Heart right ventricle (tissue), 16 donors: Measurements from ENCODE around the gene KLB. TPM values are rescaled to one million over a fixed set of nuclear protein-coding genes. Genes with fewer than 3 reads are reported as not detected.

ENCODE experiments used
- ATAC-seq, 8 donors: fragments of 200-7000 bp; cut with Tn5 transposase; one replicate each; pipeline ENCODE4 v1.9.1; 2020; ENCODE audit warnings: mild to moderate bottlenecking in 8 of 8, moderate library complexity in 8 of 8, moderate number of reproducible peaks in 1 of 8
- DNase-seq, 2 donors: peaks; one replicate each; pipeline ENCODE4 v3.0.0-alpha.2; 2020
- H3K27ac ChIP-seq, 10 donors: fragments of 200-600 bp; sonication (generic) in 2 of 10; one replicate each; pipeline versions ENCODE4 v1.5.0 to v1.8.0; 2020 to 2022; ENCODE audit warnings: mild to moderate bottlenecking in 3 of 10
- H3K27me3 ChIP-seq, 7 donors: fragments of 200-600 bp; one replicate each; pipeline ENCODE4 v1.8.0; 2021 to 2022; ENCODE audit warnings: mild to moderate bottlenecking in 2 of 7
- H3K36me3 ChIP-seq, 9 donors: fragments of 200-600 bp; sonication (generic) in 1 of 9; one replicate each; pipeline versions ENCODE4 v1.5.0 to v1.8.0; 2020 to 2022; ENCODE audit warnings: mild to moderate bottlenecking in 2 of 9
- H3K4me1 ChIP-seq, 9 donors: fragments of 200-600 bp; sonication (generic) in 1 of 9; one replicate each; pipeline versions ENCODE4 v1.5.0 to v1.8.0; 2020 to 2022; ENCODE audit warnings: mild to moderate bottlenecking in 4 of 9
- H3K4me3 ChIP-seq, 10 donors: fragments of 200-600 bp; sonication (generic) in 2 of 10; one replicate each; pipeline versions ENCODE4 v1.5.0 to v1.8.0; 2020 to 2022; ENCODE audit warnings: mild to moderate bottlenecking in 7 of 10, moderate library complexity in 2 of 10
- H3K9me3 ChIP-seq, 11 donors: fragments of 200-600 bp in 10 of 11; sonication (generic) in 2 of 11; one replicate each; pipeline versions ENCODE4 v1.5.0 to v1.8.0; 2013 to 2022; ENCODE audit warnings: mild to moderate bottlenecking in 2 of 11, control low read depth in 1 of 11, moderate library complexity in 1 of 11
- WGBS, 2 donors: extraction: QIAGEN DNeasy Blood & Tissue Kit; methylation state at CpG; one replicate each; pipeline ENCODE4 v1.1.7; 2013; ENCODE audit warnings: inconsistent platforms in 1 of 2; 5-methylcytosine and 5-hydroxymethylcytosine counted together
- intact Hi-C, 10 donors: fragments of 100-400 bp; cut with DNase I; formaldehyde crosslinking; loops; one replicate each; pipeline versions ENCODE4 v1.11.1 to v1.14.2; 2022
- polyA plus RNA-seq, 2 donors: library from polyadenylated mRNA; stranded (reverse); fragments of 200-250 nt; gene quantifications; one replicate each; pipeline ENCODE4 v1.2.3, GENCODE V29; 2013
- total RNA-seq, 10 donors: library from RNA; stranded (reverse); fragmentation: NEBNext Ultra II Directional in 3 of 10; extraction: Animal tissue kit (Norgen Biotek cat#: 25700) in 3 of 10; gene quantifications; one replicate each; pipeline versions ENCODE4 v1.2.1 to v1.2.4, GENCODE V29; 2021 to 2023
- TF ChIP-seq, protein P1 (sequence below), 9 donors: fragments of 200-600 bp; sonication (generic) in 2 of 9; IDR thresholded peaks; one replicate each; pipeline versions ENCODE4 v1.5.0 to v1.8.0; 2021 to 2022; ENCODE audit warnings: antibody characterized with exemption in 9 of 9, mild to moderate bottlenecking in 5 of 9, moderate library complexity in 1 of 9
- donor health status: Arrhythmogenic right ventricular cardiomyopathy.
- donor health status: ischemic (EF 13 %, LVEDD 7.1; RV severe dilation, severe dysfunction).
- donor health status: healthy with polysubstance abuse.
- donor health status: DM: no; HTN: yes; CAD: no.
- donor health status: DM: no; HTN: no; CAD: no.
- donor health status: ischemic (EF 25% LVEDD 6.9; RV normal size, moderate dysfunction).
- donor health status: ischemic (EF 25% LVEDD 5.7; RV mildly dilated, moderate dysfunction).
- donor health status: healthy.
- donor health status: DM: yes; HTN: yes; CAD: no.
- donor health status: Ischemic cardiomyopathy.
- donor health status: ischemic (EF 35%, LVEDD 5.7; RV mildly dilated, moderate dysfunction).
- donor health status: nonischemic (EF 11% LVEDD 7.7; RV severe dilation, severe dysfunction).
- donor health status: DM: yes; HTN: yes; CAD: no.
- donor health status: PGD.
- donor health status: ischemic (EF 29% LVEDD 5.4; RV normal size, mild dysfunction).
- donor health status: nonischemic (EF 23%, LVEDD 6.1; RV moderate dilation, normal function).

Gene KLB
- total and polyA plus RNA-seq, 12 donors = 0.08 to 0.53 (median 0.24) TPM; not detected in 4

DNA sequence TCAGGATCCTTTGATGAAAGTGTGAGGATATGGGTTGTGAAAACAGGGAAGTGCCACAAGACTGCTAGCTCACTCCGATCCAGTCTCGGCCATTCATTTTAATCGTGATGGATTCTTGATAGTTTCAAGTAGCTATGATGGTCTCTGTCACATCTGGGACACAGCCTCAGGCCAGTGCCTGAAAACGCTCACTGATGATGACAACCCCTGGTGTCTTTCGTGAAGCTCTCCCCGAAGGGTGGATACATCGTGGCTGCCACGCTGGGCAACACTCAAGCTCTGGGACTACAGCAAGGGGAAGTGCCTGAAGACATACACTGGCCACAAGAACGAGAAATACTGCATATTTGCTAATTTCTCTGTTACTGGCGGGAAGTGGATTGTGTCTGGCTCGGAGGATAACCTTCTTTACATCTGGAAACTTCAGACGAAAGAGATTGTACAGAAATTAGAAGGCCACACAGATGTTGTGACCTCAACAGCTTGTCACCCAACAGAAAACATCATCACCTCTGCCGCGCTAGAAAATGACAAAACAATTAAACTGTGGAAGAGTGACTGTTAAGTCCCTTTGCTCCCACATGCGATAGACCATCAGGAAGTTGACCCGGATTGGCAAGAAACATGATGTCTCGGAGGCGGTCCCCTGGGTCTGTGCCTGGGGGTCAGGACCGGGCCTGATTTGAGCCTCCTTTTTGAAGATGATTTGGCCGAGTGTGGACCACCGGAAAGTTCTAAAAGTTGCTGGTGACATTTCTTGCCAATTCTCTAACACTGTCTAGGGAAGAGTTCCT is 74.4 kb downstream of the KLB start:
- Histone ChIP-seq H3K9me3 (peaks cover 0 to 8% (median 0%) of the 10 kb centered on the region in 11 donors), H3K36me3 (peaks cover 0 to 22% (median 15%) of the 10 kb centered on the region in 9 donors), H3K4me1 (peaks cover 0 to 11% (median 0%) of the 10 kb centered on the region in 9 donors), H3K27ac (peak overlapping the region in 1 of 10 donors; percentile 64), H3K27me3 (no peaks in the 10 kb centered on the region), H3K4me3 (peak overlapping the region in 1 of 10 donors; percentile 31)
- TF ChIP-seq, protein P1, sequence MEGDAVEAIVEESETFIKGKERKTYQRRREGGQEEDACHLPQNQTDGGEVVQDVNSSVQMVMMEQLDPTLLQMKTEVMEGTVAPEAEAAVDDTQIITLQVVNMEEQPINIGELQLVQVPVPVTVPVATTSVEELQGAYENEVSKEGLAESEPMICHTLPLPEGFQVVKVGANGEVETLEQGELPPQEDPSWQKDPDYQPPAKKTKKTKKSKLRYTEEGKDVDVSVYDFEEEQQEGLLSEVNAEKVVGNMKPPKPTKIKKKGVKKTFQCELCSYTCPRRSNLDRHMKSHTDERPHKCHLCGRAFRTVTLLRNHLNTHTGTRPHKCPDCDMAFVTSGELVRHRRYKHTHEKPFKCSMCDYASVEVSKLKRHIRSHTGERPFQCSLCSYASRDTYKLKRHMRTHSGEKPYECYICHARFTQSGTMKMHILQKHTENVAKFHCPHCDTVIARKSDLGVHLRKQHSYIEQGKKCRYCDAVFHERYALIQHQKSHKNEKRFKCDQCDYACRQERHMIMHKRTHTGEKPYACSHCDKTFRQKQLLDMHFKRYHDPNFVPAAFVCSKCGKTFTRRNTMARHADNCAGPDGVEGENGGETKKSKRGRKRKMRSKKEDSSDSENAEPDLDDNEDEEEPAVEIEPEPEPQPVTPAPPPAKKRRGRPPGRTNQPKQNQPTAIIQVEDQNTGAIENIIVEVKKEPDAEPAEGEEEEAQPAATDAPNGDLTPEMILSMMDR (IDR thresholded peaks at IDR 0.05) = no peak
- intact Hi-C loops = no loop called here
- WGBS, 2 donors = 82 to 87% methylated on average over 21 of the region's 21 CpGs
- peak in 1 of 8 donors; percentile 35 for ATAC-seq
- no peak for DNase-seq

DNA sequence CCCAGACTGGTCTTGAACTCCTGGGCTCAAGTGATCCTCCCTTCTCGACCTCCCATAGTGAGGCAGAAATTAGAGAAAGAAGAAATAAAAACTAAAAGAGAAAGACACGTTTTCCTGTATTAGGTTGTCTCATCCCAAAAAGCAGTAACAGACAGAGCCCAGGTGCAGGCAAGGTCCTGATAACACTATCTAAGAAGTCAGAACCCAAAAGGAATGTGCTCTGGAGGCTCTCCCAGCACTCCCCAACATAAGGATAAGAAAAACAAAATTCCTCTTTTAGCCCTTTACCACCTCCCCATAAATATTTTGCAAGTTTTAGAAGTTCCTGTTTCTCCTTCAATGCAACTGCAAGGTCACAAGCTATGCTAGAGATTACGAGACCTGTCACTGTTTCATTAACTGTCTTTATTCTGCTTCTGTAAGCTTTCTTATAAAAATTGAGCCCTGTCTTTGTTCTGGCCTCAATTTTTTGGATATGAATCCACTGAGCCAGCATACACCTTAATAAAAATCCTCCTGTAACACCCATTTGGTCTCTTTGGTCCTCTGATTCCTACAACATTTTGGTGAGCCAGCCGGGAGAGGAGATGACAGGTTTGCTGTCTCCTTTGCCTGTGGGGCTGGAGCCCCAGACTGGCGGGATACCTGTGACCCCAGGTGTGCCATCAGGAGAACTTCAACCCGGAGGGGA is 78.0 kb downstream of the KLB start:
- intact Hi-C loops = no loop called here
- peaks cover 0 to 16% (median 0%) of the 10 kb centered on the region in 9 donors for H3K4me1 ChIP-seq
- 81 to 84% methylated on average over 6 of the region's 6 CpGs for WGBS, 2 donors
- H3K36me3 ChIP-seq = no peaks in the 10 kb centered on the region
- DNase-seq = no peak
- H3K27ac ChIP-seq = peak overlapping the region in 1 of 10 donors; percentile 26
- peaks cover 0 to 8% (median 0%) of the 10 kb centered on the region in 11 donors for H3K9me3 ChIP-seq
- no peak for ATAC-seq
- TF ChIP-seq, protein P1 (IDR thresholded peaks at IDR 0.05) = no peak
- no peaks in the 10 kb centered on the region for H3K27me3 ChIP-seq
- no peak overlapping the region for H3K4me3 ChIP-seq

DNA sequence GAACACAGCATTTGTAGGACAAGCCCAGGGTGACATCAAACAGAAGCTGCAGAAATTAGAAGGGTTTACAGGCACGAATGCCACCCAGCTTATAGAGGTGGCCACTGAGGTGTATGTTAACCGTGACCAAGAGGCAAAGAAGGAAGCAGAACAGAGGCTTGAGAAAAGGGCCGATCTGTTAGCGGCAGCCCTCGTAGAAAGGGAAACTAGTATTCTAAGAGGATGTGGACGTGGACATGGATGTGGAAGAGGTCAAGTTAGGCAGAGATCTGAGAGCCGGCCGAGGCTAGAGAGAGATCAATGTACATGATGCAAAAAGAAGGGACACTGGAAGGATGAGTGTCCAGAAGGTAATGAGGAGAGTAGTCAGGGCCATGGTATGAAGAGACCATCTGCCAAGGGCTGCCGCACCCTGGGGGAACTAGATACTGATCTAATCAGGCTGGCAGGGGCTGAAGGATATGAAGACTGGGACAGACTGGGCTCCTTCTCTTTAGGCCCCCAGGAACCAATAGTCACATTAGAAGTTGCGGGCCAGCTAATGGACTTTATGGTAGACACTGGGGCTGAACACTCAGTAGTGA is 79.6 kb downstream of the KLB start:
- Histone ChIP-seq H3K27me3 (no peaks in the 10 kb centered on the region), H3K27ac (peak overlapping the region in 1 of 10 donors; percentile 8), H3K4me1 (peaks cover 0 to 16% (median 0%) of the 10 kb centered on the region in 9 donors), H3K9me3 (peaks cover 0 to 8% (median 0%) of the 10 kb centered on the region in 11 donors), H3K4me3 (no peak overlapping the region), H3K36me3 (no peaks in the 10 kb centered on the region)
- 81 to 89% methylated on average over 10 of the region's 10 CpGs for WGBS, 2 donors
- intact Hi-C loops = no loop called here
- TF ChIP-seq, protein P1 (IDR thresholded peaks at IDR 0.05) = no peak
- ATAC-seq (no peak), DNase-seq (no peak)

DNA sequence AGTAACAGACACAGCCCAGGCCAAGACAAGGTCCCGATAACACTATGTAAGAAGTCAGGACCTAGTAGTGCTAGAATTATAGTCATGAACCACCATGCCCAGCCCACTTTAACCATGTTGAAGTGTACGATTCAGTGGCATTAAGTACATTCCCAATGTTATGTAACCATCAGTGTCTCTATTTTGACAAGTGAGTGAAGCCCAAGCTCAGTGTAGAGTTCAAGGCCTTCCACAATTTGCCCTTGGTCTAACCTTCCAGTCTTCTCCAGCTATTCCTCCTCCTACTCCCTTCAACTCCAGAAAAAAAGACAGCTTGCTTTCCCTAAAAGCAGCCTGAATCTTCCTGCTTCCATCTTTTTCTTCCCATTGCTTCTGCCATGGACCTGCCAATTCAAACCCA is 83.6 kb downstream of the KLB start:
- no peaks in the 10 kb centered on the region for H3K36me3 ChIP-seq
- peaks cover 0 to 5% (median 0%) of the 10 kb centered on the region in 9 donors for H3K4me1 ChIP-seq
- no peaks in the 10 kb centered on the region for H3K27me3 ChIP-seq
- ATAC-seq = no peak
- TF ChIP-seq, protein P1 (IDR thresholded peaks at IDR 0.05) = no peak
- intact Hi-C loops = no loop called here
- no peak for DNase-seq
- no peaks in the 10 kb centered on the region for H3K9me3 ChIP-seq
- no peak overlapping the region for H3K27ac ChIP-seq
- no peak overlapping the region for H3K4me3 ChIP-seq
- 90 to 92% methylated on average over 2 of the region's 2 CpGs for WGBS, 2 donors
